HG03342 (cell line): Measurements from ENCODE around the gene MORN5.
A peak's percentile ranks its signal among the peaks of the same experiment; 100 is the strongest.

ENCODE experiments used
- ATAC-seq: cut with Tn5 transposase; IDR thresholded peaks from one replicate; pipeline ENCODE4 v1.9.1; 2021; ENCODE audit warnings: mild to moderate bottlenecking, moderate library complexity; ENCODE audit not compliant: unreplicated experiment

The MORN5 gene

GRCh38 chr9:122124528-122124927, 35.2 kb upstream of the MORN5 start:
- no peak for ATAC-seq

- peak; percentile 60 for ATAC-seq
Observed at GRCh38 chr9:122125158-122125508, 34.6 kb upstream of the MORN5 start.

GRCh38 chr9:122125509-122126330, 34.0 kb upstream of the MORN5 start:
- ATAC-seq: no peak

- ATAC-seq: no peak
Observed at GRCh38 chr9:122126331-122127261, 33.1 kb upstream of the MORN5 start.

GRCh38 chr9:122127396-122127798, 32.3 kb upstream of the MORN5 start:
- no peak for ATAC-seq

GRCh38 chr9:122128007-122128968, 31.4 kb upstream of the MORN5 start:
- no peak for ATAC-seq

GRCh38 chr9:122128969-122129343, 30.8 kb upstream of the MORN5 start:
- no peak for ATAC-seq

GRCh38 chr9:122129969-122130368, 29.7 kb upstream of the MORN5 start:
- ATAC-seq: no peak

GRCh38 chr9:122130837-122131236, 28.9 kb upstream of the MORN5 start:
- ATAC-seq: no peak

- no peak for ATAC-seq
Observed at GRCh38 chr9:122131401-122132001, 28.2 kb upstream of the MORN5 start.

GRCh38 chr9:122132539-122132938, 27.2 kb upstream of the MORN5 start:
- no peak for ATAC-seq

GRCh38 chr9:122133263-122133983, 26.3 kb upstream of the MORN5 start:
- no peak for ATAC-seq

- no peak for ATAC-seq
Observed at GRCh38 chr9:122133984-122134535, 25.6 kb upstream of the MORN5 start.

- no peak for ATAC-seq
Observed at GRCh38 chr9:122134822-122135528, 24.7 kb upstream of the MORN5 start.

GRCh38 chr9:122135529-122135859, 24.2 kb upstream of the MORN5 start:
- no peak for ATAC-seq

GRCh38 chr9:122138560-122139268, 21.0 kb upstream of the MORN5 start:
- ATAC-seq: no peak

- ATAC-seq: no peak
Observed at GRCh38 chr9:122140368-122141193, 19.1 kb upstream of the MORN5 start.
